ENCODE results near the gene AQP1.
A peak's percentile ranks its signal among the peaks of the same experiment; 100 is the strongest.

Gene AQP1

GRCh38 chr7:30912986-30913811 lies 1.5 kb downstream of the AQP1 start:
- no peaks in the 10 kb centered on the region for H3K79me2 ChIP-seq
- no peaks in the 10 kb centered on the region for H3K36me3 ChIP-seq (ENCODE audit: control insufficient read depth, insufficient read depth, low read length)
- H3K27me3 ChIP-seq (ENCODE audit: control insufficient read depth, insufficient read depth, low read length): no peaks in the 10 kb centered on the region
- peak overlapping the region; percentile 18 for H3K4me3 ChIP-seq (ENCODE audit: low read depth, low read length)
- peak overlapping the region; percentile 56 for H2AFZ ChIP-seq
- H3K9ac ChIP-seq: no peak overlapping the region
- H3K27ac ChIP-seq: no peak overlapping the region
- TF ChIP-seq, protein P1, sequence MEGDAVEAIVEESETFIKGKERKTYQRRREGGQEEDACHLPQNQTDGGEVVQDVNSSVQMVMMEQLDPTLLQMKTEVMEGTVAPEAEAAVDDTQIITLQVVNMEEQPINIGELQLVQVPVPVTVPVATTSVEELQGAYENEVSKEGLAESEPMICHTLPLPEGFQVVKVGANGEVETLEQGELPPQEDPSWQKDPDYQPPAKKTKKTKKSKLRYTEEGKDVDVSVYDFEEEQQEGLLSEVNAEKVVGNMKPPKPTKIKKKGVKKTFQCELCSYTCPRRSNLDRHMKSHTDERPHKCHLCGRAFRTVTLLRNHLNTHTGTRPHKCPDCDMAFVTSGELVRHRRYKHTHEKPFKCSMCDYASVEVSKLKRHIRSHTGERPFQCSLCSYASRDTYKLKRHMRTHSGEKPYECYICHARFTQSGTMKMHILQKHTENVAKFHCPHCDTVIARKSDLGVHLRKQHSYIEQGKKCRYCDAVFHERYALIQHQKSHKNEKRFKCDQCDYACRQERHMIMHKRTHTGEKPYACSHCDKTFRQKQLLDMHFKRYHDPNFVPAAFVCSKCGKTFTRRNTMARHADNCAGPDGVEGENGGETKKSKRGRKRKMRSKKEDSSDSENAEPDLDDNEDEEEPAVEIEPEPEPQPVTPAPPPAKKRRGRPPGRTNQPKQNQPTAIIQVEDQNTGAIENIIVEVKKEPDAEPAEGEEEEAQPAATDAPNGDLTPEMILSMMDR (IDR thresholded peaks at IDR 0.05): no peak
- peak overlapping the region; percentile 26 for H3K4me2 ChIP-seq (ENCODE audit: low read length)
- peaks cover 5% of the 10 kb centered on the region for H3K4me1 ChIP-seq
- no peaks in the 10 kb centered on the region for H3K9me3 ChIP-seq (ENCODE audit: control insufficient read depth, low read length)

DNA sequence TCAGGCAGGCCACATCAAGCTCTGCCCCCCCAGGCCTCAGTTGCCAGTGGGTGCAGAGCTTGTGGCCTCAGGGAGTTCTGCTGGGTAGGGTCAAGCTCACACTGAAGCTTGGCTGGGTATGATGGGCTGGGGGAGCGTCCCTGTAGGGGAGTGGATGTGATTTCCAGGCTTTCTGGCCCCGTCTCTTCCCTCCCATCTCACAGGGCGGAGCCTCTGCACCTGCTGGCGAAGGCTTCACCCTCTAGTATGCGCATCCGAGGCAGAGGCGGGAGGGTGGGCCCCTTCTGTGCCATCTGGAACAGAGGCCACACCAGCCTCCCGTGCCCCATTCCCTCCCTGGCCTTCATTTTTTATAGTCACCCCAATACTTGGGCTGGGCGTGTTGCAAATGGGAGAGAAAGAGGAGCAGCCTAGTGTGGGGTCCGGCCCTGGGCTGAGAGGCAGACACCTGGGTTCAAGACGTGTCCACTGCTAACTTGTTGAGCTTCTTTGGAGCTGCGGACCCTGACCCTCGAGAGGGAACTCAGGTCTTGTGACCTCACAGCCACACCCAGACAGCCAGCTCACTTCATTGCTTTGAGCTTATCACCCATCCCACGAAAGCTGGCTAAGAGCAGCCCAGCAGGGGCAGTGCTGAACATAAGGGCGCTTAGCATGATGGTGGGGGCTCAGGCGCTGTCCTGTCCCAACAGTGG lies 2.3 kb downstream of the AQP1 start:
- H3K4me1 ChIP-seq: peaks cover 5% of the 10 kb centered on the region
- H3K36me3 ChIP-seq (ENCODE audit: control insufficient read depth, insufficient read depth, low read length): no peaks in the 10 kb centered on the region
- H3K9me3 ChIP-seq (ENCODE audit: control insufficient read depth, low read length): no peaks in the 10 kb centered on the region
- H3K4me2 ChIP-seq (ENCODE audit: low read length): no peak overlapping the region
- H3K4me3 ChIP-seq (ENCODE audit: low read depth, low read length): peak overlapping the region; percentile 18
- H3K79me2 ChIP-seq: no peaks in the 10 kb centered on the region
- TF ChIP-seq, protein P1 (IDR thresholded peaks at IDR 0.05): no peak
- H3K27ac ChIP-seq: no peak overlapping the region
- H2AFZ ChIP-seq: no peak overlapping the region
- no peak overlapping the region for H3K9ac ChIP-seq
- H3K27me3 ChIP-seq (ENCODE audit: control insufficient read depth, insufficient read depth, low read length): no peaks in the 10 kb centered on the region

DNA sequence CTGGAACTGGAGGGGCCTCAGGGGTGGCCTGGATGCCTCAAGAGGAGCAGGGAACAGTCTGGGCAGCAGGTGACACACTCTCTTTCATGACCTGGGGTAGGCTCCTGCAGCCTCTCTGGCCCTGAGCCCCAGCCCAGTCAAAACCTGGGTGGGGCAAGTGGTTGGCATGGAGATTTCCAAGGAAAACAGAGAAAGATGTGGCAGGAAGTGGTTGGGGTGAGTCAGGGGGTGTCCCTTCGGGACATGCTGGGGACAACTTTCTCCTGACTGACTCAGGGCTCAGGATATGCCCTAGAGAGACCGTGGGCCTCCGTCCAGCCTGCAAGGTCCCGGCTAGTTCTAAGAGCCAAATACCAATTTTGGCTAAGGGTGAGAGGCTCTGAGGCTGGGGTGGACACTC lies 2.9 kb downstream of the AQP1 start:
- H3K9ac ChIP-seq: no peak overlapping the region
- no peak overlapping the region for H2AFZ ChIP-seq
- H3K79me2 ChIP-seq: no peaks in the 10 kb centered on the region
- TF ChIP-seq, protein P1 (IDR thresholded peaks at IDR 0.05): no peak
- H3K27me3 ChIP-seq (ENCODE audit: control insufficient read depth, insufficient read depth, low read length): no peaks in the 10 kb centered on the region
- H3K4me1 ChIP-seq: peaks cover 5% of the 10 kb centered on the region
- no peaks in the 10 kb centered on the region for H3K36me3 ChIP-seq (ENCODE audit: control insufficient read depth, insufficient read depth, low read length)
- H3K4me3 ChIP-seq (ENCODE audit: low read depth, low read length): no peak overlapping the region
- H3K9me3 ChIP-seq (ENCODE audit: control insufficient read depth, low read length): no peaks in the 10 kb centered on the region
- H3K4me2 ChIP-seq (ENCODE audit: low read length): no peak overlapping the region
- no peak overlapping the region for H3K27ac ChIP-seq

GRCh38 chr7:30915005-30915601 lies 3.5 kb downstream of the AQP1 start:
- Histone ChIP-seq H3K27me3 (ENCODE audit: control insufficient read depth, insufficient read depth, low read length) (no peaks in the 10 kb centered on the region), H3K4me1 (peaks cover 5% of the 10 kb centered on the region), H3K4me2 (ENCODE audit: low read length) (no peak overlapping the region), H3K9me3 (ENCODE audit: control insufficient read depth, low read length) (no peaks in the 10 kb centered on the region), H3K4me3 (ENCODE audit: low read depth, low read length) (peak overlapping the region; percentile 22), H3K9ac (no peak overlapping the region), H3K79me2 (no peaks in the 10 kb centered on the region), H2AFZ (no peak overlapping the region), H3K36me3 (ENCODE audit: control insufficient read depth, insufficient read depth, low read length) (no peaks in the 10 kb centered on the region), H3K27ac (no peak overlapping the region)
- TF ChIP-seq, protein P1 (IDR thresholded peaks at IDR 0.05): no peak
